Measurements from ENCODE around the gene PAPPA.

- TF ChIP-seq POLR2A (IDR thresholded peaks at IDR 0.05; ENCODE audit: low read length) (no peak), GATA1 (IDR thresholded peaks at IDR 0.05; ENCODE audit: low read depth, low read length) (no peak)
Observed at GRCh38 chr9:116134975-116135374, 18.6 kb upstream of the PAPPA start.
